C4-2B (cell line): ENCODE data around the gene BOD1L1.
A peak's percentile ranks its signal among the peaks of the same experiment; 100 is the strongest.

Experiments used
- H3K27ac ChIP-seq: fragments of 450-650 bp; 2 replicates; pipeline ENCODE4 v1.5.1; 2017
- CTCF ChIP-seq: fragments of 450-650 bp; conservative IDR thresholded peaks from 2 replicates; pipeline ENCODE4 v1.5.1; 2017; ENCODE audit warnings: mild to moderate bottlenecking
- ZFX ChIP-seq: fragments of 450-650 bp; IDR thresholded peaks from 2 replicates; pipeline ENCODE4 v1.6.1; 2017

The BOD1L1 gene

GRCh38 chr4:13640149-13640940 is 12.8 kb upstream of the BOD1L1 start:
- H3K27ac ChIP-seq: no peak overlapping the region
- TF ChIP-seq ZFX: no peak
- no peak for TF ChIP-seq CTCF

- no peak for TF ChIP-seq CTCF
- no peak for TF ChIP-seq ZFX
Observed at GRCh38 chr4:13635286-13635799, 7.8 kb upstream of the BOD1L1 start.

GRCh38 chr4:13633671-13634070 is 6.1 kb upstream of the BOD1L1 start:
- TF ChIP-seq CTCF (no peak), ZFX (no peak)
- H3K27ac ChIP-seq: no peak overlapping the region

More at GRCh38 chr4:13635286-13635799, 7.8 kb upstream of the BOD1L1 start:
- H3K27ac ChIP-seq: no peak overlapping the region

- TF ChIP-seq ZFX: no peak
- TF ChIP-seq CTCF: no peak
- H3K27ac ChIP-seq: peak overlapping the region; percentile 84
Observed at GRCh38 chr4:13627178-13627605, 333 bp downstream of the BOD1L1 start.

- TF ChIP-seq ZFX (no peak), CTCF (no peak)
- H3K27ac ChIP-seq: peak overlapping the region; percentile 84
Observed at GRCh38 chr4:13626492-13627177, 890 bp downstream of the BOD1L1 start.

GRCh38 chr4:13618212-13618806 is 9.2 kb downstream of the BOD1L1 start:
- no peak for TF ChIP-seq ZFX
- no peak for TF ChIP-seq CTCF
- no peak overlapping the region for H3K27ac ChIP-seq

GRCh38 chr4:13617801-13618200 is 9.7 kb downstream of the BOD1L1 start:
- H3K27ac ChIP-seq: no peak overlapping the region
- no peak for TF ChIP-seq ZFX
- no peak for TF ChIP-seq CTCF
